Natural killer cell (primary cell): ENCODE results near the gene NRF1. TPM values are rescaled to one million over a fixed set of nuclear protein-coding genes. Genes with fewer than 3 reads are reported as not detected.

Experiments used
- ATAC-seq, 3 donors: fragments of 150-1000 bp in 2 of 3; fragments of 200-7000 bp in 1 of 3; cut with Tn5 transposase; 1 replicate in 1 of 3; 2 replicates in 2 of 3; pipeline ENCODE4 v1.10.0; 2021; ENCODE audit warnings: mild to moderate bottlenecking in 2 of 3, moderate library complexity in 2 of 3
- DNase-seq, 2 donors: peaks; one replicate each; pipeline versions ENCODE4 v3.0.0 to v3.0.0-alpha.2; 2013 to 2021; ENCODE audit warnings: mixed read lengths in 1 of 2
- H3K27ac ChIP-seq: one replicate; pipeline ENCODE4 v1.5.1; 2013; ENCODE audit warnings: mild to moderate bottlenecking, low read length
- H3K27me3 ChIP-seq: one replicate; pipeline ENCODE4 v1.6.1; 2013; ENCODE audit warnings: low read length; ENCODE audit not compliant: control insufficient read depth, insufficient read depth
- H3K36me3 ChIP-seq: one replicate; pipeline ENCODE4 v1.6.1; 2013; ENCODE audit warnings: low read length; ENCODE audit not compliant: control insufficient read depth, insufficient read depth
- H3K4me1 ChIP-seq: one replicate; pipeline ENCODE4 v1.6.1; 2013; ENCODE audit warnings: low read length; ENCODE audit not compliant: control insufficient read depth, insufficient read depth
- H3K4me3 ChIP-seq: one replicate; pipeline ENCODE4 v1.5.1; 2013; ENCODE audit warnings: low read length
- H3K9me3 ChIP-seq: one replicate; pipeline ENCODE4 v1.6.1; 2013; ENCODE audit warnings: low read length; ENCODE audit not compliant: control insufficient read depth, insufficient read depth
- H3K27ac Mint-ChIP-seq, 2 donors: one replicate each; pipeline ENCODE4 v1.8.0; 2022; ENCODE audit warnings: mild to moderate bottlenecking in 2 of 2, mixed read lengths in 2 of 2, moderate library complexity in 1 of 2
- H3K27me3 Mint-ChIP-seq, 2 donors: one replicate each; pipeline ENCODE4 v1.8.0; 2022; ENCODE audit warnings: low read depth in 2 of 2, mixed read lengths in 2 of 2
- H3K36me3 Mint-ChIP-seq: one replicate; pipeline ENCODE4 v1.8.0; 2022; ENCODE audit warnings: mixed read lengths
- H3K4me1 Mint-ChIP-seq, 2 donors: one replicate each; pipeline ENCODE4 v1.8.0; 2022; ENCODE audit warnings: mixed read lengths in 2 of 2
- H3K4me3 Mint-ChIP-seq: one replicate; pipeline ENCODE4 v1.8.0; 2022; ENCODE audit warnings: mild to moderate bottlenecking, moderate library complexity, mixed read lengths
- H3K9me3 Mint-ChIP-seq, 2 donors: one replicate each; pipeline ENCODE4 v1.8.0; 2022; ENCODE audit warnings: mixed read lengths in 2 of 2
- WGBS: methylation state at CpG from one replicate; pipeline ENCODE4 v1.1.7; 2013; ENCODE audit warnings: missing lambda C conversion rate; ENCODE audit not compliant: insufficient coverage; 5-methylcytosine and 5-hydroxymethylcytosine counted together
- intact Hi-C: fragments of 100-400 bp; cut with micrococcal nuclease; formaldehyde crosslinking; loops from one replicate; pipeline ENCODE4 v1.14.2; 2022
- total RNA-seq, 4 donors: library from RNA; stranded (reverse); fragments of 120-200 nt in 1 of 4; gene quantifications; one replicate each; pipeline versions ENCODE4 v1.2.3 to v1.2.4, GENCODE V29; 2013 to 2022
- TF ChIP-seq, protein P1 (sequence below): fragments of 200-600 bp; IDR thresholded peaks from one replicate; pipeline ENCODE4 v1.8.0; 2022; ENCODE audit warnings: antibody characterized with exemption

NRF1 gene
- total RNA-seq, 3 donors from 2014 or later (not counting 1 experiment from before 2014, with no cell fraction given) = 39.8 to 43.5 (median 40.1) TPM

DNA sequence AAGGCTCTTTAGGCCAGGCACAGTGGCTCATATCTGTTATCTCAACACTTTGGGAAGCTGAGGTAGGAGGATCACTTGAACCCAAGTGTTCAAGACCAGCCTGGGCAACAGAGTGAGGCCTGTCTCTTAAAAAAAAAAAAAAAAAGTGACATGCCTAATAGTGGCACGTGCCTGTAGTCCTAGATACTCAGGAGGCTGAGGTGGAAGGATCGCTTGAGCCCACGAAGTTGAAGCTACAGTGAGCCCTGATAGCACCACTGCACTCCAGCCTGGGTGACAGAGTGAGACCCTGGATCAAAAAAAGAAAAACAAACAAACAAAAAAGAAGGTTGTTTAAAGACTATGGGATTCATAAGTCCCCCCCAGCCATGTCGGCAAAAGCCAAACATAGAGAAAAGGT, 42.2 kb upstream of the NRF1 start:
- no peak for ATAC-seq
- no peak overlapping the region for H3K27ac Mint-ChIP-seq
- H3K4me3 Mint-ChIP-seq = no peak overlapping the region
- TF ChIP-seq, protein P1, sequence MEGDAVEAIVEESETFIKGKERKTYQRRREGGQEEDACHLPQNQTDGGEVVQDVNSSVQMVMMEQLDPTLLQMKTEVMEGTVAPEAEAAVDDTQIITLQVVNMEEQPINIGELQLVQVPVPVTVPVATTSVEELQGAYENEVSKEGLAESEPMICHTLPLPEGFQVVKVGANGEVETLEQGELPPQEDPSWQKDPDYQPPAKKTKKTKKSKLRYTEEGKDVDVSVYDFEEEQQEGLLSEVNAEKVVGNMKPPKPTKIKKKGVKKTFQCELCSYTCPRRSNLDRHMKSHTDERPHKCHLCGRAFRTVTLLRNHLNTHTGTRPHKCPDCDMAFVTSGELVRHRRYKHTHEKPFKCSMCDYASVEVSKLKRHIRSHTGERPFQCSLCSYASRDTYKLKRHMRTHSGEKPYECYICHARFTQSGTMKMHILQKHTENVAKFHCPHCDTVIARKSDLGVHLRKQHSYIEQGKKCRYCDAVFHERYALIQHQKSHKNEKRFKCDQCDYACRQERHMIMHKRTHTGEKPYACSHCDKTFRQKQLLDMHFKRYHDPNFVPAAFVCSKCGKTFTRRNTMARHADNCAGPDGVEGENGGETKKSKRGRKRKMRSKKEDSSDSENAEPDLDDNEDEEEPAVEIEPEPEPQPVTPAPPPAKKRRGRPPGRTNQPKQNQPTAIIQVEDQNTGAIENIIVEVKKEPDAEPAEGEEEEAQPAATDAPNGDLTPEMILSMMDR = no peak
- peaks cover 0 to 6% of the 10 kb centered on the region in 2 donors for H3K4me1 Mint-ChIP-seq
- no peaks in the 10 kb centered on the region for H3K4me1 ChIP-seq
- no peak for DNase-seq
- H3K9me3 ChIP-seq = peaks cover 3% of the 10 kb centered on the region
- no peaks in the 10 kb centered on the region for H3K27me3 ChIP-seq
- peaks cover 0 to 7% of the 10 kb centered on the region in 2 donors for H3K27me3 Mint-ChIP-seq
- no peaks in the 10 kb centered on the region for H3K9me3 Mint-ChIP-seq
- H3K4me3 ChIP-seq = no peak overlapping the region
- intact Hi-C loops = no loop called here
- H3K36me3 Mint-ChIP-seq = no peaks in the 10 kb centered on the region
- WGBS = 95% methylated on average over 4 of the region's 4 CpGs
- H3K27ac ChIP-seq = no peak overlapping the region
- H3K36me3 ChIP-seq = no peaks in the 10 kb centered on the region

DNA sequence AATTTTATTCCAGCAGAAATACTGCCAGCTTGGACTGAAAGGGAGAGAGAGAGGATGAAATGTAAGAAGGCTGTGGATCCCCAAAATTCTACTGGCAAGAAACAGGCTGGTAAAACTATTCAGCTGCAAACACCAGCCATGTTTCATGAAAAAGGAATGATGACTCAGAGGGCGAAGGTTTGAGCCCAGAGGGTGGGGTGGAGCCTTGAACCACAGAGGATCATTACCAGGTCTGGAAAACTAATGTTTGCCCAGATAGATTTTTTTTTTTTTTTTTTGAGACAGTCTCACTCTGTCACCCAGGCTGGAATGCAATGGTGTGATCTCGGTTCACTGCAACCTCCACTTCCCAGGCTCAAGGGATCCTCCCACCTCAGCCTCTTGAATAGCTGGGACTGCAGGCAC, 41.7 kb upstream of the NRF1 start:
- Histone ChIP-seq H3K9me3 (peaks cover 3% of the 10 kb centered on the region), H3K27ac (no peak overlapping the region), H3K27me3 (no peaks in the 10 kb centered on the region), H3K4me3 (no peak overlapping the region), H3K4me1 (no peaks in the 10 kb centered on the region), H3K36me3 (no peaks in the 10 kb centered on the region)
- DNase-seq = no peak
- peaks cover 0 to 6% of the 10 kb centered on the region in 2 donors for H3K4me1 Mint-ChIP-seq
- H3K36me3 Mint-ChIP-seq = no peaks in the 10 kb centered on the region
- 90% methylated on average over 2 of the region's 2 CpGs for WGBS
- TF ChIP-seq, protein P1 = no peak
- intact Hi-C loops = no loop called here
- no peaks in the 10 kb centered on the region for H3K9me3 Mint-ChIP-seq
- no peak overlapping the region for H3K4me3 Mint-ChIP-seq
- peaks cover 0 to 7% of the 10 kb centered on the region in 2 donors for H3K27me3 Mint-ChIP-seq
- ATAC-seq = no peak
- no peak overlapping the region for H3K27ac Mint-ChIP-seq

DNA sequence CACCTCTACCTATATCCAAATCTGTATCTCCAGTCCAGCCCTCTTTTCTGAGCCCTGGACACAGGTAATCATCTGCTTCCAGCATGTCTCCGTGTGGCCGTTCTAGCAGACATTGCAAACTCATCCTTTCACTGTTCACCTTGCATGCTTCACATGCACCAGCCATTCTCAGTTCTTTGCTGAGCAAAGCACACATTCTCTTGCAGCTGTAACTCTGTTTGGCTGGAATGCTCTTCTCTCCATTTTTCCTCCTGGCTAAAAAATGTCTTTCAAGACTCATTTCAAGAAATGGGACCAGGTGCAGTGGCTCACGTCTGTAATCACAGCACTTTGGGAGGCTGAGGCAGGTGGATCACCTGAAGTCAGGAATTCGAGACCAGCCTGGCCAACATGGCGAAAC, 40.3 kb upstream of the NRF1 start:
- DNase-seq (no peak), ATAC-seq (no peak)
- no peaks in the 10 kb centered on the region for H3K36me3 Mint-ChIP-seq
- peaks cover 0 to 6% of the 10 kb centered on the region in 2 donors for H3K4me1 Mint-ChIP-seq
- TF ChIP-seq, protein P1 = no peak
- Histone ChIP-seq H3K27ac (no peak overlapping the region), H3K9me3 (peaks cover 3% of the 10 kb centered on the region), H3K27me3 (no peaks in the 10 kb centered on the region), H3K4me3 (no peak overlapping the region), H3K4me1 (no peaks in the 10 kb centered on the region), H3K36me3 (no peaks in the 10 kb centered on the region)
- H3K27me3 Mint-ChIP-seq = peaks cover 0 to 7% of the 10 kb centered on the region in 2 donors
- intact Hi-C loops = no loop called here
- no peaks in the 10 kb centered on the region for H3K9me3 Mint-ChIP-seq
- WGBS = 89% methylated on average over 5 of the region's 5 CpGs
- no peak overlapping the region for H3K27ac Mint-ChIP-seq
- H3K4me3 Mint-ChIP-seq = no peak overlapping the region

DNA sequence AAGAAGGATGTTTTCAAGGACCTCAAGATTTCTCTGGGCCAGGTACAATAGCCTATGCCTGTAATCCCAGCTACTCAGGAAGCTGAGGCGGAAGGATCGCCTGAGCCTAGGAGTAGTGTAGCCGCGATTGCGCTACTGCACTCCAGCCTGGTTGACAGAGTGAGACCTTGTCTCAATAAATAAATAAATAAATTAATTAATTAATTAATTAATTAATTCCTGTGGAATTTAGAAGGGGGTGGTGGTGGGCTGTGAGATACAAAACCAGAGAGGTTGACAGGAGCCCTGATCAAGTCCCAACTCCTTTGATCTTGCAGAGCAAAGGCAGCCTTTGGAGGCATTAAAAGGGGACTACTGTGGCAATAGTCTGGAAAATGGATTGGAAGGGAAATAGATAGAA, 39.3 kb upstream of the NRF1 start:
- H3K9me3 ChIP-seq = peaks cover 2% of the 10 kb centered on the region
- H3K36me3 ChIP-seq = no peaks in the 10 kb centered on the region
- peaks cover 0 to 2% of the 10 kb centered on the region in 2 donors for H3K4me1 Mint-ChIP-seq
- H3K27me3 Mint-ChIP-seq = peaks cover 0 to 4% of the 10 kb centered on the region in 2 donors
- no peaks in the 10 kb centered on the region for H3K4me1 ChIP-seq
- no peak overlapping the region for H3K27ac ChIP-seq
- H3K36me3 Mint-ChIP-seq = no peaks in the 10 kb centered on the region
- H3K27me3 ChIP-seq = no peaks in the 10 kb centered on the region
- TF ChIP-seq, protein P1 = no peak
- H3K9me3 Mint-ChIP-seq = no peaks in the 10 kb centered on the region
- 100% methylated on average over 1 of the region's 5 CpGs for WGBS
- DNase-seq (no peak), ATAC-seq (no peak)
- H3K4me3 Mint-ChIP-seq = no peak overlapping the region
- intact Hi-C loops = no loop called here
- H3K27ac Mint-ChIP-seq = no peak overlapping the region
- H3K4me3 ChIP-seq = no peak overlapping the region
